Fibroblast of lung (primary cell): ENCODE data around the gene NLGN4X.

Experiments
- EZH2 ChIP-seq: IDR thresholded peaks from 2 replicates; pipeline ENCODE4 v1.5.1; 2012; ENCODE audit warnings: low read length, control low read depth, mild to moderate bottlenecking; ENCODE audit errors: missing control alignments
- TF ChIP-seq, protein P1 (sequence below), 2 donors: IDR thresholded peaks in 1 of 2; conservative IDR thresholded peaks in 1 of 2; 1 replicate in 1 of 2; 2 replicates in 1 of 2; pipeline ENCODE4 v1.5.1; 2011 to 2012; ENCODE audit warnings: low read length in 2 of 2, control low read depth in 1 of 2, inconsistent platforms in 1 of 2, low read depth in 1 of 2, mild to moderate bottlenecking in 1 of 2

- TF ChIP-seq, protein P1, sequence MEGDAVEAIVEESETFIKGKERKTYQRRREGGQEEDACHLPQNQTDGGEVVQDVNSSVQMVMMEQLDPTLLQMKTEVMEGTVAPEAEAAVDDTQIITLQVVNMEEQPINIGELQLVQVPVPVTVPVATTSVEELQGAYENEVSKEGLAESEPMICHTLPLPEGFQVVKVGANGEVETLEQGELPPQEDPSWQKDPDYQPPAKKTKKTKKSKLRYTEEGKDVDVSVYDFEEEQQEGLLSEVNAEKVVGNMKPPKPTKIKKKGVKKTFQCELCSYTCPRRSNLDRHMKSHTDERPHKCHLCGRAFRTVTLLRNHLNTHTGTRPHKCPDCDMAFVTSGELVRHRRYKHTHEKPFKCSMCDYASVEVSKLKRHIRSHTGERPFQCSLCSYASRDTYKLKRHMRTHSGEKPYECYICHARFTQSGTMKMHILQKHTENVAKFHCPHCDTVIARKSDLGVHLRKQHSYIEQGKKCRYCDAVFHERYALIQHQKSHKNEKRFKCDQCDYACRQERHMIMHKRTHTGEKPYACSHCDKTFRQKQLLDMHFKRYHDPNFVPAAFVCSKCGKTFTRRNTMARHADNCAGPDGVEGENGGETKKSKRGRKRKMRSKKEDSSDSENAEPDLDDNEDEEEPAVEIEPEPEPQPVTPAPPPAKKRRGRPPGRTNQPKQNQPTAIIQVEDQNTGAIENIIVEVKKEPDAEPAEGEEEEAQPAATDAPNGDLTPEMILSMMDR (conservative IDR thresholded peaks at IDR 0.05 in 1 of 2, IDR thresholded peaks at IDR 0.05 in 1 of 2; ENCODE audit: low read depth in 1 of 2, low read length in 2 of 2): no peak
- TF ChIP-seq EZH2: no peak
These were observed 58.2 kb downstream of the NLGN4X start for GRCh38 chrX:6170424-6170823.
